A549 (cell line): Measurements from ENCODE around the gene PLXNB3. TPM values are rescaled to one million over a fixed set of nuclear protein-coding genes. Genes with fewer than 3 reads are reported as not detected.

Source experiments
- ATAC-seq, 2 experiments: fragments of 200-7000 bp in 1 of 2; fragments of >200 bp in 1 of 2; cut with Nextera tagmentation in 1 of 2; cut with Tn5 transposase in 1 of 2; 3 replicates each; pipeline versions ENCODE4 v1.8.0 to v1.9.1; 2018 to 2020; ENCODE audit warnings: mild to moderate bottlenecking in 1 of 2, moderate library complexity in 1 of 2
- CTCF ChIA-PET: fragments of 300-600 bp; sonication (Branson Sonifier 250); formaldehyde crosslinking; extraction: SDS; loops from one replicate; lab custom pipeline; 2021; ENCODE audit warnings: antibody characterized with exemption, inconsistent platforms; lab: Yijun Ruan, JAX
- POLR2A ChIA-PET: fragments of 350-600 bp; formaldehyde crosslinking; extraction: SDS; loops from one replicate; lab custom pipeline; 2021; ENCODE audit warnings: antibody characterized with exemption, inconsistent platforms; lab: Yijun Ruan, JAX
- DNase-seq, 2 experiments: peaks; one replicate each; pipeline versions ENCODE4 v3.0.0 to v3.0.0-alpha.2; 2011 to 2016; ENCODE audit warnings: low read depth in 1 of 2, low spot score in 1 of 2
- FAIRE-seq: peaks from 2 replicates; lab custom pipeline; 2011; peaks lifted over from hg19 to GRCh38; lab: Jason Lieb, UNC
- H3K27ac ChIP-seq, 2 experiments: fragments of >200 bp; sonication (Bioruptor Twin); formaldehyde crosslinking; 3 replicates each; pipeline ENCODE4 v1.5.1; 2016 to 2017
- H3K4me1 ChIP-seq: fragments of >200 bp; sonication (Bioruptor Twin); formaldehyde crosslinking; 3 replicates; pipeline ENCODE4 v1.6.1; 2016
- H3K4me2 ChIP-seq: fragments of >200 bp; sonication (Bioruptor Twin); formaldehyde crosslinking; 3 replicates; pipeline ENCODE4 v1.6.1; 2016
- H3K4me3 ChIP-seq: fragments of >200 bp; sonication (Bioruptor Twin); formaldehyde crosslinking; 3 replicates; pipeline ENCODE4 v1.5.1; 2016
- H3K9me3 ChIP-seq: fragments of >200 bp; sonication (Bioruptor Twin); formaldehyde crosslinking; 3 replicates; pipeline ENCODE4 v1.6.1; 2016
- ATOH8 ChIP-seq: fragments of 250-450 bp; sonication (Bioruptor Pico); IDR thresholded peaks from 2 replicates; pipeline ENCODE4 v1.5.0; 2020; ENCODE audit warnings: low read depth, mild to moderate bottlenecking, moderate library complexity
- CBX8 ChIP-seq: fragments of 200-600 bp; sonication (generic); IDR thresholded peaks from 2 replicates; pipeline ENCODE4 v1.6.1; 2016
- CEBPB ChIP-seq, 2 experiments: fragments of >200 bp in 1 of 2; sonication (Bioruptor Twin) in 1 of 2; formaldehyde crosslinking in 1 of 2; IDR thresholded peaks; 2 replicates each; pipeline ENCODE4 v1.6.1; 2012 to 2016
- CHD4 ChIP-seq: fragments of 200-600 bp; sonication (generic); IDR thresholded peaks from 2 replicates; pipeline ENCODE4 v1.6.1; 2016; ENCODE audit warnings: antibody characterized with exemption, mild to moderate bottlenecking, borderline replicate concordance
- CTCF ChIP-seq: fragments of >200 bp; sonication (Bioruptor Twin); formaldehyde crosslinking; IDR thresholded peaks from 3 replicates; pipeline ENCODE4 v1.5.1; 2016
- EP300 ChIP-seq, 2 experiments: fragments of >200 bp; sonication (Bioruptor Twin); formaldehyde crosslinking; IDR thresholded peaks; 2 replicates in 1 of 2; 3 replicates in 1 of 2; pipeline ENCODE4 v1.6.1; 2016 to 2017
- FOSL2 ChIP-seq, 2 experiments: fragments of 450-650 bp in 1 of 2; fragments of >200 bp in 1 of 2; sonication (Bioruptor Twin) in 1 of 2; formaldehyde crosslinking; IDR thresholded peaks; 2 replicates each; pipeline versions ENCODE4 v1.5.0 to v1.6.1; 2016 to 2020; ENCODE audit warnings: mild to moderate bottlenecking in 1 of 2, moderate library complexity in 1 of 2
- HMGXB4 ChIP-seq: fragments of 250-450 bp; sonication (Bioruptor Pico); IDR thresholded peaks from 2 replicates; pipeline ENCODE4 v1.5.0; 2021; ENCODE audit warnings: mild to moderate bottlenecking, moderate library complexity, borderline replicate concordance
- KDM5A ChIP-seq: fragments of 200-600 bp; sonication (generic); IDR thresholded peaks from 2 replicates; pipeline ENCODE4 v1.6.1; 2016; ENCODE audit warnings: antibody characterized with exemption, mild to moderate bottlenecking
- MAFK ChIP-seq: fragments of 450-650 bp; IDR thresholded peaks from 2 replicates; pipeline ENCODE4 v1.6.1; 2014; ENCODE audit not compliant: partially characterized antibody
- MAZ ChIP-seq: fragments of 150-350 bp; IDR thresholded peaks from 2 replicates; pipeline ENCODE4 v1.6.1; 2014; ENCODE audit warnings: antibody characterized with exemption, low read depth, low read length, borderline replicate concordance
- NR3C1 ChIP-seq: fragments of >200 bp; sonication (Bioruptor Twin); formaldehyde crosslinking; IDR thresholded peaks from 3 replicates; pipeline ENCODE4 v1.6.1; 2017
- PHF8 ChIP-seq: fragments of 200-600 bp; sonication (generic); IDR thresholded peaks from 2 replicates; pipeline ENCODE4 v1.6.1; 2016; ENCODE audit warnings: low read depth, mild to moderate bottlenecking, antibody characterized with exemption, moderate library complexity, borderline replicate concordance
- POLR2A ChIP-seq: IDR thresholded peaks from 2 replicates; pipeline ENCODE4 v1.6.1; 2012; ENCODE audit warnings: mild to moderate bottlenecking, low read length
- REST ChIP-seq: fragments of 200-600 bp; sonication (generic); IDR thresholded peaks from 2 replicates; pipeline ENCODE4 v1.6.1; 2016; ENCODE audit warnings: antibody characterized with exemption, mild to moderate bottlenecking, moderate library complexity
- RFX5 ChIP-seq: fragments of 450-650 bp; IDR thresholded peaks from 2 replicates; pipeline ENCODE4 v1.7.1; 2014; ENCODE audit warnings: antibody characterized with exemption, mild to moderate bottlenecking, moderate library complexity
- RNF2 ChIP-seq: fragments of 200-600 bp; sonication (generic); IDR thresholded peaks from 2 replicates; pipeline ENCODE4 v1.6.1; 2016; ENCODE audit warnings: low read depth, mild to moderate bottlenecking, antibody characterized with exemption, moderate library complexity, borderline replicate concordance
- SMC3 ChIP-seq: fragments of >200 bp; sonication (Bioruptor Twin); formaldehyde crosslinking; IDR thresholded peaks from 3 replicates; pipeline ENCODE4 v1.6.1; 2018; ENCODE audit warnings: inconsistent platforms
- TFCP2L1 ChIP-seq: fragments of 250-450 bp; sonication (Bioruptor Pico); IDR thresholded peaks from 2 replicates; pipeline ENCODE4 v1.5.0; 2021; ENCODE audit warnings: mild to moderate bottlenecking
- ZC3H11A ChIP-seq: fragments of 450-650 bp; IDR thresholded peaks from 2 replicates; pipeline ENCODE4 v1.6.1; 2014; ENCODE audit warnings: antibody characterized with exemption, mild to moderate bottlenecking
- ZFP36 ChIP-seq: fragments of 450-650 bp; IDR thresholded peaks from 2 replicates; pipeline ENCODE4 v1.6.1; 2014; ENCODE audit warnings: borderline replicate concordance; ENCODE audit not compliant: partially characterized antibody
- WGBS: methylation state at CpG from one replicate; pipeline ENCODE4 v1.1.6; 2017; ENCODE audit errors: missing lambda C conversion rate; 5-methylcytosine and 5-hydroxymethylcytosine counted together
- polyA plus RNA-seq, 4 experiments: library from polyadenylated mRNA; depleted of rRNA in 3 of 4; stranded (reverse); fragments of >200 nt; fragmentation: RNase III in 1 of 4; extraction: RNeasy Plus Mini Kit Qiagen cat#74134 plus additional on column Dnase treatment in 1 of 4; gene quantifications; 2 replicates in 3 of 4; 3 replicates in 1 of 4; pipeline ENCODE4 v1.2.3, GENCODE V29; 2011 to 2017
- TF ChIP-seq, protein P1 (sequence below): IDR thresholded peaks from 2 replicates; pipeline ENCODE4 v1.6.1; 2012; ENCODE audit warnings: low read depth, borderline replicate concordance

The PLXNB3 gene
- polyA plus RNA-seq, 2 of the 4 experiments (the other 2 are of a cell fraction) = 1.1 to 2.5 TPM

DNA sequence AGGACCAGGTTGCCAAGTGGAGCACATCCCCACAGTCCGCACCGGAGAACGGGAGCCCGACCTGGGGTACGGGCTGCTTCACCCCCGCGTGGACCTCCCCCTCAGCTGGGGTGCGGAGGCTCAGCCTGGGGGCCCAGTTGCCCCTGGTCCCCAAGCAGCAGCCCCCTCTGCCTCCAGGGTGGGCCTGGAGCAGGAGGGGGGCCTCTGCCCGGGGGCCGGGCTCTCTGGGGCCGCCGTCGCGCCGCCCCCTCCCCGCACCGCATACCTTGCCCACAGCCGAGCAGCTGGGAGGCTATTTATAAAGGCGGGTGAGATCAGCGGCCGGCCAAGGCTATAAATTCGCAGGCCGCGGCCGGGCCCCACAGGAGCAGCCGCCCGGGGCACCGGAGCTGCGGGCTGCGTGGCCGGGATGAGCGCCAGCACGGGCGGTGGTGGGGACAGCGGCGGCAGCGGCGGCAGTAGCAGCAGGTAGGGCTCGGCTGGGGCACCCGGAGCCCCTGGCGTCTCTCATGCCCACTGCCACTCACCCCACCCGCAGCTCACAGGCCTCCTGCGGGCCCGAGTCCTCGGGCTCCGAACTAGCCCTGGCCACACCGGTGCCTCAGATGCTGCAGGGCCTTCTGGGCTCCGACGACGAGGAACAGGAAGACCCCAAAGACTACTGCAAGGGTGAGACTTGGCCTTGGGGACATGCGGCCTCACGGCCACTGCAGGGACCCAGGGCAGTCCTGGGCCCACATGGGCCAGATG, 16.8 kb downstream of the PLXNB3 start, which contains the start of gene SRPK3:
TSS of gene SRPK3 (plus strand) at position 364 of the 750 bp plus-strand sequence. CDS start at position 410, 46 bp downstream.
- Histone ChIP-seq H3K4me2 (no peak within 1 kb of the TSS), H3K27ac (no peak within 1 kb of the TSS), H3K4me1 (no peaks in the 10 kb centered on the region), H3K9me3 (no peaks in the 10 kb centered on the region), H3K4me3 (no peak within 1 kb of the TSS)
- POLR2A ChIA-PET = interaction anchor here (1.0 kb wide), 1 partner anchor 14 kb away, joined by 3 read pairs; the partner anchor contains the start of genes IDH3G and SSR4
- ATAC-seq = no peak
- DNase-seq = no peak
- CTCF ChIA-PET = interaction anchor here (1.5 to 4.9 kb wide), 4 partner anchors 13 to 142 kb away, joined by 3 to 27 read pairs (median 6); partner anchors contain the start of gene PLXNB3
- no peak for FAIRE-seq
- WGBS = 85% methylated on average over 33 of the region's 52 CpGs
- TF ChIP-seq ATOH8 = no peak
- TF ChIP-seq PHF8 = no peak
- TF ChIP-seq FOSL2 (IDR thresholded peaks at IDR 0.05) = no peak
- no peak for TF ChIP-seq FOSL2 (CRISPR knock-in tag; IDR thresholded peaks at IDR 0.05)
- no peak for TF ChIP-seq EP300 (IDR thresholded peaks at IDR 0.05)
- TF ChIP-seq RNF2 = no peak
- no peak for TF ChIP-seq CBX8
- TF ChIP-seq MAZ = no peak
- no peak for TF ChIP-seq TFCP2L1 (CRISPR knock-in tag)
- TF ChIP-seq ZC3H11A = no peak
- no peak for TF ChIP-seq KDM5A
- no peak for TF ChIP-seq CHD4
- TF ChIP-seq REST = no peak
- no peak for TF ChIP-seq SMC3
- no peak for TF ChIP-seq HMGXB4
- TF ChIP-seq CEBPB (IDR thresholded peaks at IDR 0.05) = no peak

GRCh38 chrX:153781428-153782047, 17.5 kb downstream of the PLXNB3 start:
- FAIRE-seq (no peak), ATAC-seq (peak; percentile 6 to 10; a peak in 2 of 6 replicates), DNase-seq (no peak)
- ChIA-PET POLR2A (interaction anchor here (1.0 kb wide), 1 partner anchor 13 kb away, joined by 3 read pairs; the partner anchor contains the start of genes IDH3G and SSR4), CTCF (interaction anchor here (1.0 to 4.9 kb wide), 4 partner anchors 11 to 55 kb away, joined by 3 to 27 read pairs (median 4); partner anchors contain the start of gene PLXNB3)
- Histone ChIP-seq H3K27ac (no peak overlapping the region), H3K4me1 (no peaks in the 10 kb centered on the region), H3K9me3 (no peaks in the 10 kb centered on the region), H3K4me3 (no peak overlapping the region), H3K4me2 (no peak overlapping the region)
- WGBS = 84% methylated on average over 19 of the region's 24 CpGs
- no peak for TF ChIP-seq ZFP36
- TF ChIP-seq MAFK = no peak
- TF ChIP-seq NR3C1 = no peak
- TF ChIP-seq POLR2A = no peak
- no peak for TF ChIP-seq CTCF
- TF ChIP-seq, protein P1, sequence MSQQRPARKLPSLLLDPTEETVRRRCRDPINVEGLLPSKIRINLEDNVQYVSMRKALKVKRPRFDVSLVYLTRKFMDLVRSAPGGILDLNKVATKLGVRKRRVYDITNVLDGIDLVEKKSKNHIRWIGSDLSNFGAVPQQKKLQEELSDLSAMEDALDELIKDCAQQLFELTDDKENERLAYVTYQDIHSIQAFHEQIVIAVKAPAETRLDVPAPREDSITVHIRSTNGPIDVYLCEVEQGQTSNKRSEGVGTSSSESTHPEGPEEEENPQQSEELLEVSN = no peak
- no peak for TF ChIP-seq REST
- TF ChIP-seq RFX5 = no peak
